Activated T-helper 1 cell treated with anti-CD3 and anti-CD28 coated beads, Interleukin-2, amount 50 U/mL, for 16 hours (primary cell): ENCODE results near the gene OR7A5.
"Not testable (repeated sequence)": the region's sequence is repeated elsewhere in the genome, so short reads cannot be mapped to it uniquely, and the experiment has no call there.

Experiments
- DNase-seq, 2 donors: peaks; one replicate each; pipeline ENCODE4 v3.0.0-alpha.2; 2020; ENCODE audit warnings: low read depth in 1 of 2, low spot score in 1 of 2

OR7A5 gene

DNA sequence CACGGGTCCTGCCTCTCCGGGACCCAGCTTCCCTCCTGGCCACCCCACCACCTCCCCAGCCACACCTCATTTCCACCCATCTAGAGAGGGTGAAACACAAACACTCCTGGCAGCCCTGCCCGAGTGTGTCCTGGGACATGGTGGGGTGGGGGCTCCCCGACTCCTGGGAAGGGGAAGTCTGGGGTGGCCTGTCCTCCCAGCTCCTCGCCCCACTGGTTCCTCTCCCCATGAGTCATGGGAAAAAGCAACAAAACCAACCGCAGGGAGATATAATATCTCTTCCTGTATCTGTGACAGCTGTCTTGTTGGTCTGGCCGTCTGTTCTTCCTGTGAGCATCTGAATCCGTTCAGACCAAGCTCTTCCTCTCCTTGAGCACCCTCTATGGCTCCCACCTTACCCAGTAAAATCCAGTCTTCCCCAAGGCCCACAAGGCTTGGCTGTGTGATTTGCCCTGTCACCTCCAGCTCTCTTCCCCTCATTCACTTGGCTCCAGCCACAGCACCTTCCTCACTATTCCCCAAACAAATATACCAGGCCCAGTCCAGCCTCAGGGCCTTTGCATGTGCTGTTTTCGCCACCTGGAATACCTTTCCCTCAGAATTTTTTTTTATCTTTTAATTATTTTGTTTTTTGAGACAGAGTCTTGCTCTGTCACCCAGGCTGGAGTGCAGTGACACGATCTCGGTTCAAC lies 49.7 kb downstream of the OR7A5 start:
- not testable (repeated sequence) for DNase-seq

GRCh38 chr19:14784730-14785101 lies 50.3 kb downstream of the OR7A5 start:
- not testable (repeated sequence) for DNase-seq

DNA sequence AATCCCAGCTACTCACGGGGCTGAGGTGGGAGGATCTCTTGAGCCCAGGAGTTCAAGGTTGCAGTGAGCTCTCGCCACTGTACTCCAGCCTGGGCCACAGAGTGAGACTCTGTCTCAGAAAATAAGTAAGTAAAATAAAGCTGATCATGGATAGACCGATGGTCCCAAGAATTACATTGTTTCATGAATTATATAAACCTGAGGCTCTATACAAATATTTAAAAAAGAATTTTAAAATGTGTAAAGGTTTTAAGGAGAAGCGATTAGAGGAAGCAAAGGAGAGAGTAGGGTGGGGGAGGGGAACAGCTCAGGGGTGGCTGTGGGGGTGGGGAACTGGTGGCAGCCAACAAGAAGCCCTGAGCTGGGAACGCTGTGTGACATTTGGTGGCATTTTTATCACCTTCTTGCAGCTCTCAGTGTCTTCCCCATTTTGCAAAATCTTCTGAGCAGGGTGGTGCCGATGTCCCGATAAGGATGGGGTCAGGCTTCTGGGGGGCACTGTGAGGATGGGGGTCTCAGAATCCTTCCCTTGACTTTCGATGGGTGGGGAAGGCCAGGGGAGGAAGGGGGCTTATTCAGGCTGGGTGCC lies 51.5 kb downstream of the OR7A5 start:
- not testable (repeated sequence) for DNase-seq

GRCh38 chr19:14782626-14783409 lies 52.2 kb downstream of the OR7A5 start:
- no peak for DNase-seq

GRCh38 chr19:14781713-14782536 lies 53.1 kb downstream of the OR7A5 start:
- DNase-seq = not testable (repeated sequence)

DNA sequence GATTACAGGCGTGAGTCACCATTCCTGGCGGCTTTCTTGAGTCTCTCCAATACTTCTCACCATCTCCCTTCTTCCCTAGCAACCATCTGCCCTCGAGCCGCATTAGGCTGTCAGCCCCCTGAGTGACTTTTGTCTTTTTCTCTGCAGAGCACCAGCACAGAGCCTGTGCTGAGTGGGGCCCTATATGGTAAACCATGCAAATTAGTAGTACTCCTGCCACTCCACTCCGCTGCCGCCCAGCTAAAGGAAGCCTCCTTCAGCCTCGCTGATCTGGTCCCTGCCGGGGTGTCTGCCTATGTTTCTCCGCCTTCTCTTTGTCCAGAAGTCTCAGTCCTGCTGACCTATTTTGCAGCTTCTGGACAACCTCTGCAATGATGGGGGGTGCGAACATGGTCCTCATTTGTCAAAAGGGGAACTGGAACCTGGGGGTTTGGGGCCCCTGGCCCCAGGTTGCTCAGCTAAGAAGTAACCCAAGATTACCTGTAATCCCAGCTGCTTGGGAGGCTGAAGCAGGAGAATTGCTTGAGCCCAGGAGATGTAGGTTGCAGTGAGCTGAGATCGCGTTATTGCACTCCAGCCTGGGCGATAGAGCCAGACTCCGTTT lies 54.3 kb downstream of the OR7A5 start:
- DNase-seq = not testable (repeated sequence)

- no peak for DNase-seq
Observed at GRCh38 chr19:14779151-14779550, 55.8 kb downstream of the OR7A5 start.

- DNase-seq = not testable (repeated sequence)
Observed at GRCh38 chr19:14778110-14778845, 56.7 kb downstream of the OR7A5 start, which contains the start of gene ADGRE2. TSS of gene ADGRE2 (minus strand) at chr19:14778560. CDS start at chr19:14776756, 1,804 bp downstream.

- DNase-seq = not testable (repeated sequence)
Observed at GRCh38 chr19:14777645-14778044, 57.3 kb downstream of the OR7A5 start.
